Stimulated activated CD4-positive, alpha-beta T cell treated with anti-CD3 and anti-CD28 coated beads, Interleukin-4, amount 100 ng/mL, for 24 hours (primary cell): ENCODE measurements around the gene VPS35L.
A peak's percentile ranks its signal among the peaks of the same experiment; 100 is the strongest.

Experiments
- DNase-seq: peaks from one replicate; pipeline ENCODE4 v3.0.0-alpha.2; 2020

Gene VPS35L

DNA sequence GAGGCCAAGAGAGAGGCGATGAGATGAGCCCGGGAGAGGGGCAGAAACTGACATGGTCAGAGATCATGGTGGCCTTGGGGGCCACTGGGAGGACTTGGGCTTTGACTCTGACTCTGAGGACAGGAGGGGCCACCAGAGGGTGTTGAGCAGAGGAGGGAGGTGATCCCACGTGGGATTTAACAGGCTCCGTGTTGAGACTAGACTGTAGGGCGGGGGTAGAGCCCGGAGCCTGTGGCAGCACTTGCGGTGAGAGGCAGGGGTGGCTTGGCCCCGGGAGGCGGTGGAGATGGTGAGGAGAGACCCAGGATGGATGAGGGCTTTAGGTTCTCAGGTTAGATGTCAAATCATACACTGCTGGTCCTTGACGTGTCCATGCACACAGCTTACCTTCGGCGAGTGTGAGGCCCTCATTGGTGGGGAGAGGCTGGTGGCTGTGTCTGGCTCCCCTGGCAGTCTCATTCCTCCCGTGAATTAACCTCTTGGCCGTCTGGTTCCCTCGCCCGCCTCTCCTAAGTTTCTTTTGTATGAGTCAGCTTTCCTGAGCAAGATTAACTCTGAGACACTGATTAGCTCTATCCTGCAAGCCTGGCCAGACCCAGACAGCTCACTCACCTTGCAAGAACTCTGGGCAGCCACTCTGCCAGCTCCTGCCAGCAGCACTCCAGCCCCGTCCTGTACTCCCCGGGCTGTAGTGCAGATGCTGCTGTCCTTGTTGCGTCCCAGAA, 39.7 kb downstream of the VPS35L start:
- DNase-seq = no peak

DNA sequence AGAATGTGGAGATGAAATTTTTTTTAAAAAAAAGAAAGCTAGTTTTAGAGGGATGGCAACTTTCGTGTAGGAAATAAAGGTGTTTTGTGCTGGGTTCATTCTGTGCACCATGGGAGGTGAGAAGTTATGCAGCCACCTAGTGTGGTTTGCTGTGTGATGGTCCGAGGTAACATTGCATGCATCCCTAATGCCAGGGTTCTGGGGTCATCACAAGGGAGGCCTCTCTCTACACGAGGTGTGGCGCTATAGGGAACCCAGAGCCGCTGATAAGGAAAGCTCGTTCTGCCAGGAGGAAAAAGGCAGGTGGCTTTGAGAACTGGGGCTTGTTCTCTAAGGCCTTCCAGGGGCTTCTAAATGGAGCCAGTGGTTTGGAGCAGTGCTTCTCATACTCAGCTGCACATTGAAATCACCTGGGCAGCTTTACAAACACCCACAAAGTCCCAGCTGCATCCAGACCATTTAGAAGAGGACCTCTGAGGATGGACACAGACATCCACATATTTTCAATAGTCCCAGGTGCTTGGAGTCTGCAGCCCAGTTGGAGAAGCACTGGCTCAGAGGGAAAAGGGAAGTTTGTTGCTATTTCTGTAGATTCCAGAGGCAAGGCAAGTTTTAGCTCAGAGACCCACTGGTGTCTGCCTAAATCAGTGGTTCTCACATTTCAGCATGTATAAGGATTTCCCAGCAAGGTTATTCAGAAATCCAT, 43.5 kb downstream of the VPS35L start:
- no peak for DNase-seq

DNA sequence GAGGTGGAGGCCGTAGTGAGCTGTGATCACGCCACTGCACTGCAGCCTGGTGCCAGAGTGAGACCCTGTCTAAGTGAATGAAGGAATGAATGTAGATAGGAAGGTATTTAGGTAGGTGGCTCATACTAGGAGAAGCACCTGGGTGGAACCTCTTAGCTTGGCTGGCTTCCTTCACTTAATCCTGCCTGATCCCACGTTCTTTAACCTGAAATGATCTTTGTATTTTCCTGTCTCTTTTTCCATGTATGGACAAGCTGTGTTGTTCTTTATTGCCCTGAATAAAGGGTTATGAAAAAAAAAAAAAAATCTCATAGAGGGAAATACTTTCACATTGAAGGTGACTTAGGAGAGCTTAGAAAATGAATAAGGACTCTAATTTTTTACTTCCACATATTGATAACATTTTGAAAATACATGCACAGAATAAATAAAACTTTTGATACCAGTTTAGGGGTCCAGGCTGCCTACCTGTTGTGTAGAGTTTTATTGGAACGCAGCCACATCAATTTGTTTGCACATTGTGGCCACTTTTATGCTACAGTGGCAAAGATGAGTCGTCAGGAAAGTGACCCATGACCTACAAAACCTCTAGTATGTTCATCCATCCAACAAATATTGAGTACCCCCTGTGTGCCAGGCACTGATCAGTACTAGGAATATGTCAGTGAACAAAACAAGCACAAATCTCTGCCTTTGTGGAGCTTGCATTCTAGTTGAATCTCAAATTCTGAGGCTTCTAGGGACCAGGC, 44.6 kb downstream of the VPS35L start:
- no peak for DNase-seq

DNA sequence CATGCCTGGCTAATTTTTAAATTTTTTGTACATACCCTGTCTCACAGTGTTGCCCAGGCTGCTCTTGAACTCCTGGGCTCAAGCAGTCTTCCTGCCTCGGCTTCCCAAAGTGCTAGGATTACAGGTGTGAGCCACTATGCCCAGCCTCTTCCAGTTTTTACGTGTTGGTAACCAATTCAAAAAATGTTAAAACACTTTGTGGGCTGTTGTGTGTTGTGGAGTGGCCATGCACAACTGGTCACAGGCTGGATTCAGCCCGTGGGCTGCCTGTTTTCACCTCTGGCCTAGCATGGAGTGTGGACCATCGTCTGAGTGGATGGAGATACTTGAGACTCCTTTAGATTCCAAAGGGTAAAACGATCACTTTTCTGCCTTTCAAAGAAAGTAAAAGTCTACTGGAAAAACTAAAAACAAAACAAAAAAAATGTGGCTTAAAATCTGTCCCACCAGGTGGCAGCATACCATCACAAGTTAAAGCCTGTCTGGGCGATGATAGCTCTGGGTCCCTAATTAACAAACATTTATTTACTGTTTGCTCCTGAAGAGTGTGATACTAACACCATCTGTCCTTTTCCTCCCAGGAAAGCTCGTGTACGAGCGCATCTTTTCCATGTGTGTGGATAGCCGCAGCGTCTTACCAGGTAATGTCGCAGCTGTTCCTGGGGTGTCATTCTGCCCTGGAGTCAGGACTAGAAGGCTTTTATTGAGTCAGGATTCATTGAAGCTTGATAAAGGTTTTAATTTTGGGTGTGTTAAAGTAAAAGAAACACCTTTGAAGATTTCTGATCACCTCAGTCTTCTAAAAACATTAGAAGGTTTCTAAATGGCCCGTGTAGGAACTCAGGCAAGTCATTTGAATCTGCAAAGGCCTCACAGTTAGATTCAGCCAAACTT, 45.8 kb downstream of the VPS35L start:
- peak; percentile 34 for DNase-seq

DNA sequence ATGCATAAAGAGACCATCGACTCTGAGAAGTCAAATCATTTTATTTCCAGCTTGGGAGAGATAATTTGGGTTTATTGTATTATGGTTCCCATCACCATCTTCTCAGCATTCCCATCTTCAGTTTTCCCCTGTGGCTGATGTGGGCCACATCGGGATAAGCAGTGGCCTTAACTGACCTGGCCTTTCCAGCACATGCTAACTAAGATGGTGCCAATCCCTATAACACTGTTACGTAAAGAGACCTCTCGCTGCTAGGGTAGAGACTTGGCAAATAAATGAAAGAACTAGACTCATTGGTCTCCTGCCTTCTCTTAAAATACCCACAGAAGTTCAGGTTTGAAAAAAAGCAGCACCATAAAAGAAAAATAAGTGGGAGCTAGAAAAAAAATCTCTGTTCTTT, 49.4 kb downstream of the VPS35L start:
- no peak for DNase-seq

DNA sequence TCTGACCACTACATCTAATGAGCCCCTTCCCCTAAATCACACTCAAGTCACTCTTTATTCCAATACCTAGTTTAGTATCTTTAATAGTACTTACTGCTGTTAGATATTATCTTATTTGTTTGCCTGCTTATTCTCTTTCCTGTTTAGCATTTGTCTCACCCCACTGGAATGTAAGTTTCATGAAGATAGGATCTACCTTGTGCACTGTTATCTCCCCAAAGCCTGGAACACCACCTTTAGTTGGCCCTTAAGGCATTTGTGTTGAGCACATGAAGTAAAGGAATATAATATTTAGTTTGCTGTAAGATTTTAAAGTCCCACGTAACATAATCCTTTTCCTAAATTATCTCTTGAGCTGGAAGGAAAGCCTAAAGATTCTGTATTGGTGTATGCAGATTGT, 50.2 kb downstream of the VPS35L start:
- no peak for DNase-seq

DNA sequence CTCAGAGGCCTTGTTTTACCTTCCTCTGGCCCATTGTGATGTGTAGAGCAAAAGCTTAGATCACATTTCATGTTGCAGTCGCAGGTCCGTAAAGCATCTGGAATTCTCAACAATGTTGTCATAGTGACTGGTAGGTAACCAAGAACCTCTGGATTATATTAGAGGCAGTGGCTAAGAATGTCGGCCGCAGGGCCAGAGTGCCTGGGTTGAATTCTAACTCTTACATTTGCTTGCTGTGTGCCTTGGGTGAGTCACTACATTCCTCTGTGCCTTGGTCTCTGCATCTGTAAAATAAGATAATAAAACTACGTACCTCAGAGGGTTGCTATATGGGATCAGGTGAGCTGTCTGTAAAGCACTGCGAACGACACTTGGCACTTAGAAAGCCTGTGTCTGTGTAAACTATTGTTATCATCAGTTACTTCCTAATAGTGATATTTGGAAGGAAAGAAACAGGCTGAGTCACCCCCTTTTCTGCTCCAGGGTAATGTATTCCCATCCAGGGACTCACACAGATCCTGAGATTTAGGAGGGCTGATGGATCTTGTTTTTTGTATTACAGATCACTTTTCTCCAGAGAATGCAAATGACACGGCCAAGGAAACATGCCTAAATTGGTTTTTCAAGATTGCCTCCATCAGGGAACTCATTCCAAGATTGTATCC, 52.2 kb downstream of the VPS35L start:
- DNase-seq = no peak

DNA sequence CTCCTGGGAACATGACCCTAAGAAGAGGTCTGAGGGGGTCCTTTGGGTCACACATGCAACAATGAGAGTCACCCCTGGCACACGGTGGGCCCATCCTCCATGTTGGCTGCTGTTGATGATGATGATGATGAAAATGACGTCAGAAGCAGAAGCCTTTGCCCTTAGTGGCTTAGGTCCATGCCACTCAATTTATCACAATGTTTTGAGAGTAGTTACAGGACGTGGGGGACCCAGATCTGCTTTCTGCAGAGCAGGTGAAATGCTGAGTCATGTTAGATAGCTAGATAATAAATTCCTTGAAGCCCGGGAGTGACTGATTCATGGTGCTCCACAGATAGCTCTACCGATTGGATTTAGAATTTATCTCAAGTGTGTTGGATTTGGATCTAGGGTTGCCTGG, 53.9 kb downstream of the VPS35L start:
- no peak for DNase-seq

DNA sequence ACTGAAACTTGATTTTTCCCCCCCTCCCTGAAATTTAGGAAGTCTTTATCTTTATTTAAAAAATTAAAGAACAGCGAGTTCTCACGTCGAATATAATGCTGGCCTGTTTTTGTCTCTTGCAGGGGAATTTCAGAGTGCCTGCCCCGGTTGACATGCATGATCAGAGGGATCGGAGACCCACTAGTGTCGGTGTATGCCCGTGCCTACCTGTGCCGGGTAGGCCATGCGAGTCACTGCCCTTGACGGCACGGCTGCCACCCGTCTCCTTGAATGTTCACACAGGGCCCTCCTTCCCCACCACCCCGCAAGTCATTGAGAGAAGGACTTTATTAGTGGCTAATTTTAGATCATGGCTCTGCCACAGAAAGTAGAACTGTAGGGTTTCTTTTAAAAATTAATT, 54.7 kb downstream of the VPS35L start:
- DNase-seq = no peak

DNA sequence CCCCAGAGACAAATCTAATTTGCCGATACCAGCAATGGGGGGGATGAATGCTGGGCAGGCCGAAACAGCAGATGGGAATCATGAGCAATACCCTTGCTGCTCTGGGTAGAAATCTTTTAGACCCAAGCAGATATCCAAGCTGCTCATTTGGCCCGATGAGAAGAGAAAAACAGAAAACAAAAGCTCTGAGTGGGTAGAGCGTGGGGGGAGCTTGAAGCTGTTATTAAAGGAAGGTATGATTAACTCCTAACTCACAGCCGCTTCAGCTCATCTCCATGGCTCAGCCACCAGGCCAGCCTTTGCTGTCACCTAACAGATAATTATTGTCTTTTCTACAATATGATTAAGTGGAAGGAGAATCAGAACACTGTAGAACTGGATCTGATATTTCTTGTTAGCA, 58.3 kb downstream of the VPS35L start:
- DNase-seq = no peak

DNA sequence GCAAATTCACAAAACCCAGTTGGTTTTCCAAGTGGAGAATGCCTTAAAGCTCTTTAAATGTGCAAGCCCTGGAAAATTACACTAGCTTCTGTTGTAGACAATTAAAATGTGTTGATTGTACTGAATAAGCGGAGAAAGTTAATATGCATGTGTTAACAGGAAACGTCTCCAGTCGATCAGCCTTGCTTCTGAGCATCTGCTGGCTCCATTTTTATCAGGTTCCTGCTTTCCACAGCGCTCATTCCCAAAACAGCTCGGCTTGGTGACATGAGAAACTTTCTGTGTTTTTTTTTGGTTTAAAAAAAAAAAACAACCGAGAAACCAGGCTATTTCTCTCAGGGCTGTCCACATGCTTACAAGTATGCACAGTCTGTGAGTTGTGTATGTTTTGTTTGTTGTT, 60.7 kb downstream of the VPS35L start:
- DNase-seq = no peak

DNA sequence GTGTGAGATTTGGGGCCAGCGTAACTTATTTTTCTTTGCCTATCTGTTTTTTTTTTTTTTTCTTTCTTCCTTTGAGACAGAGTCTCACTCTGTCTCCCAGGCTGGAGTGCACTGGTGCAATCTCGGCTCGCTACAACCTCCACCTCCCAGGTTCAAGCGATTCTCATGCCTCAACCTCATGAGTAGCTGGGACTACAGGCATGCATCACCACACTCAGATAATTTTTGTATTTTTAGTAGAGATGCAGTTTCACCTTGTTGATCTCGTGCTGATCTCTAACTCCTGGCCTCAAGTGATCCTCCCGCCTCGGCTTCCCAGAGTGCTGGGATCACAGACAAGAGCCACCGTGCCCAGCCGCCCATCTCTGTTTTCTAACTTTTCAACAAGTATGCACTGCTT, 63.4 kb downstream of the VPS35L start:
- no peak for DNase-seq

DNA sequence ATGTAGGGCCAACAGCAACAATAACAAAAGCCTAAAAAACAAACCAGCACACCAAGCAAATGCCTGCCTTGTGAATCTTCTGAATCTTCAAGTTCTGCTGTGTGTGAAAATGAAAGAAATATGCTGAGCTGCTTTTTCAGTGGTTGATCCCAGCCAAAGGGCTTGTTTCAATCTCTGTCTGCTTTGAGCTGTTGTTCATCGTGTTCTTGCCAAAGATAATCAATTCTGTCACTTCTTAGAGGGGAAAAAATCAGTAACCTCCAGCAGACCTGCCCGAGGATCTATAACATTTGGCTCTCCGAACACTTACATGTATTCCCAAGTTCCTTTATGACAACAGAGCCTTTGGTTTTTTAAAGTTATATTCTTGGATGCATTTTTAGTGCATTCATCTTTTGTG, 65.9 kb downstream of the VPS35L start:
- DNase-seq = no peak

DNA sequence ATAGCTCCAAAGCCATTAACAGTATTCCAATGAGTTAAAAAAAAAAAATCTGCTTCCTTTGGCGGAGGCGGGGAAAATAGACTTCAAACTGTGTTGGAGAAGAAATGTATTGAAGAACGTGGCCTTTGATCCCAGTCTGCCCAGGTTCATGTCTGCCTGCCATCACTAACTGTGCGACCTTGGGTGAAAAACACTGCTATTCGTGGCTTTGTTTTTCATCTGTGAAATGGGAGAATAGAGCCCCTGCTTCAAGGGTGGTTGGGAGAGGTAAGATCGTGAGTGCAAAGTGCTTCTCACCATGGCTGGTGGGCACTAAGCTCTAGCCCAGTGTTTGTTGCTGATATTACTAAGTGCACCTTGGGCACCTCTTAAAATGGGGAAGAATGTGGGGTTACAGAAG, 69.5 kb downstream of the VPS35L start:
- DNase-seq = no peak

DNA sequence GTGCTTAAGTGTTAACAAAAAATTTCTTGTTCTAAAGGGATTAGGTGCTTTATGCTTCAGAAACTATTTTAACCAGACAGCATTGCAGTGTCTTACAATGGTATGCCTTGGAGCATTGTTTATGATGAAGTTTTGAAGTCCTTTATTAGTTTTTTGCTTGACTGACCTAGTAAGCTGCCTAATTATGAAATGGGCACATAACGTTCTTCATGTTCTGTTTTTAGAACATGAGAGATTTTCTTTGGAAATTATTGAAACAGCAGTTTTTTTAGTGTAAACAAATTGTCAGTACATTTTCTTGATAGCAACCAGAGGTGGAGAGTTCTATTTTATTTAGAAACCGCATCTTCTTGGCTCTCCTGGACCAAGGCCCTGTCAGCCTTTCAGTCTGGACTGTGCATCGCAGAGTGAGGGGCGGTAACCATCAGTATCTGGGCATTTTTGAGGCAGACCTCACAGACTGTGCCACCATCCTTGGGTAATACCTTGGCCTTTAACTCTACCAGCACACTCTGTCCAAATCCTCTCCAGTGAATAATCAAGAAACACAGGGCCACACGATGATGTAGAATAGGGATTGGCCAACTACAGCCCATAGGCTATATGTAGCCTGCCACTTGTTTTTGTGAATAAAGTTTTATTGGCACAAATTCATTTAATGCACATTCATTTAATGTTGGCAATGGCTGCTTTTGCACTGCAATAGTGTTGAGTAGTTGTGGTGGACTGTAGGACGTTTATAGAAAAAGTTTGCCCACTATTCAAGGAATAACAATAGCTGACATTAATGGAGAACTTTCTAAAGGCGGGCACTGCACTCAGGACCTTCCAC, 81.1 kb downstream of the VPS35L start:
- DNase-seq = no peak

DNA sequence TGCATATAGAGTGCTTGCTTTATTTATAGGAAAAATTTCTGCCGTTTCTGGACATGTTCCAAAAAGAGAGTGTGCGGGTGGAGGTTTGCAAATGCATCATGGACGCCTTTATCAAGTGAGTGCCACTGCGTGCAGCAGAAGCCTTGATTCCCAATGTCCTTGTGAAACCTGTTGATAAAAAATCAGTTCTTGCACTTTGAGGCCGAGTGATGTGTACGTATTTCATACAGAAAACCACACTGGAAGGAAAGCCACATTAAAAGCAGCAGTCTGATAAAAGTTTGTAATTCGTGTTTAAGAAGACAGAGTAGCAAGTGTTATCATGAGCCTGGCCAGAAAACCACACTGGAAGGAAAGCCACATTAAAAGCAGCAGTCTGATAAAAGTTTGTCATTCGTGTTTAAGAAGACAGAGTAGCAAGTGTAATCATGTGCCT, 84.5 kb downstream of the VPS35L start:
- DNase-seq = peak; percentile 3

DNA sequence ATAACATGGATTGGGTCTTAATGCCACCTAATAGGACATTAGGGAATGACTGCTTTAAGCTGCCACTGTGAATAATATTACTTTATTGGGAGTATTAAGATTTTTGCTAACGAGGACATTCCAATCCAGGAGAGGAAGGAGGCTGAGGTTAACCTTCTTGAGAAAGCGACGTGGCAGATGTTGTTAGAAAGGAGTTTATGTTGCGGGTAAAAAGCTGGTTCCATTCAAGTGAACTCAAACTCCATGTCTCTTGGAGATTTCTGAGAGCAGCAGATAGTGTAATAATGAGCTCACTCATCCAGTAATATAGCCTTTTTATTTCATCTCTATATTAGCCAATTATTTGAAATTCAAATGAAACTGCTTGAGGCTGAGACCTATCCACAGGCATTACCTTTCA, 87.0 kb downstream of the VPS35L start:
- DNase-seq = no peak

DNA sequence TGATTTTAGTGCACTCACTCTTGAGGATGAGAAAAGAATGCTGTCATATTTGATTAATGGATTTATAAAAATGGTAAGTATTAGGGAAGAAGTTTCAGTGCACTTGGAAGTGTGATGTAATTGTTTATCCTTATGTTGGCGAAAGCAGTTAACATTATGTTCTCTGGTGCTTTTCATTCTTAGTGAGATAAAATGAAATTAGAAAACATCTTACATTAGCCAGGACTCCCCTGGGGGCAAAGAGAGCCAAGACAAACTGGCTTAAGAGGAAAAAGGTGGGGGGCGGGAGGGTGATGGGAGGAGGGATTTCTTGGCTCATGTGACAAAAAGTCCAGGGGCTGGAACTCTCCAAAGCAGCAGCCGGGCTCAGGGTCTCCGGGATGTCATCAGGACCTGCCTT, 89.4 kb downstream of the VPS35L start:
- DNase-seq = no peak

DNA sequence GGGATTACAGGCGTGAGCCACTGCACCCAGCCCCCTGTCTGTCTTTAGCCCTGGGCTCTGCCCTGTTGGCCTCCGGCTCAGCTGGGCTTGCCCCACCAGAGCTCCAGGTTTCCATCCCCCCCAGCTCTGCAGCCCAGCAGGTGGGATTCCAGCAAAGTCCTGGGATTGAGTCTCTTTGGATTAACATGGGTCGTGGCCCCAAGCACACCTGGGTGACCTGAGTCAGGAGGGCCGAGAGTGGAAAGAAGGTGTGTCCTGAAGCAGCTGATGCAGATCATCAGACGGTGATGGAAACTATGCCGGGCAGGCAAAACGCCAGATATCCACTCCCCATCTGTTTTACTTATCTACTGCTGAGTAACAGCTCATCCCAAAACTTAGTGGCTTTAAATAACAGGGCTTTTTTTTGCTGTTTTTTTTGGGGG, 90.1 kb downstream of the VPS35L start:
- DNase-seq = no peak

DNA sequence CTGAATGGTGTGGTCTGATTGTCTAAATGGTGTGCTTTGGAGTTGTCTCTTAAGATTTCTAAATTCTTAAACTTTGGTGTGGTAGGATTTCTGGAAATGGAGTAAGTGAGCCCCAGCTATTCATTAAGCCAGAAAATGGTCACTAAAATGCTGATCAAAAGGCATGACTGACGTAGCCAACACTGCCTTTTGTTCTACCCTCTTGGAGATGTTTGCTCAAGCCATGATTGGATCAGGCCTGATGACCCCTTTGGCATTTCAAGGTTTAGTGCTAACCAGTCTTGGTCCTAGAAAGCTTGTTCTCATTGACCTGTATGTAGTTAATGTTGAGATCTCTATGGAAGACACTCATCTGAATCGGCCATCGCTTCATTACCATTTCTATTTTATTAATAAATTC, 94.5 kb downstream of the VPS35L start:
- no peak for DNase-seq

DNA sequence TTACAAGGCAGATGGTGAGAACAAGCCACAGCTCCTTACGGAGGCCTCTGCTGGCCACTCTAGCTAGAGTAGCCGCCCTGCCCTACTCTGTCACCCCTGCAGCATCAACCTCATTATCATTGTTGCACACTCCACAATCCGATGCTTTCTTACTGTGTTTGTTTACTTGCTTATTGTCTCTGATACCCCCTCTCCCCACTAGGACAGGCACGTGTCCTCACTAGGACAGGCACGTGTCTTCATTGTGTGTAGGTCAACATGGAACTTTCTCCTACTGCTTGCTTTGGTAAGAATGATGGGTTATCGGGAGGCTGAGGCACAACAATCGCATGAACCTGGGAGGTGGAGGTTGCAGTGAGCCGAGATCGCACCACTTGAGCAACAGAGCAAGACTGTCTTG, 98.6 kb downstream of the VPS35L start:
- no peak for DNase-seq
